CD4-positive, alpha-beta T cell treated with Interleukin-17A for 1 hour (primary cell): ENCODE data around the gene TRIM42.

ENCODE experiments used
- DNase-seq: peaks from one replicate; pipeline ENCODE4 v3.0.0-alpha.2; 2020

The TRIM42 gene

GRCh38 chr3:140677764-140678163, at the start of gene TRIM42:
Gene TRIM42, plus strand, starts transcription at chr3:140678064. Its CDS starts 166 bp downstream, at chr3:140678230.
- no peak for DNase-seq

- DNase-seq = no peak
Measured at GRCh38 chr3:140628606-140629005, 49.3 kb upstream of the TRIM42 start.

- no peak for DNase-seq
Measured at GRCh38 chr3:140629357-140630137, 48.3 kb upstream of the TRIM42 start.

GRCh38 chr3:140630366-140630765, 47.5 kb upstream of the TRIM42 start:
- no peak for DNase-seq

- DNase-seq = no peak
Measured at GRCh38 chr3:140630866-140631265, 47.0 kb upstream of the TRIM42 start.

- no peak for DNase-seq
Measured at GRCh38 chr3:140635276-140635675, 42.6 kb upstream of the TRIM42 start.

GRCh38 chr3:140636406-140637138, 41.3 kb upstream of the TRIM42 start:
- DNase-seq = no peak

- DNase-seq = no peak
Measured at GRCh38 chr3:140651287-140651686, 26.6 kb upstream of the TRIM42 start.

- DNase-seq = no peak
Measured at GRCh38 chr3:140655678-140656077, 22.2 kb upstream of the TRIM42 start.

GRCh38 chr3:140664111-140664510, 13.8 kb upstream of the TRIM42 start:
- no peak for DNase-seq

GRCh38 chr3:140682586-140682985, 4.7 kb downstream of the TRIM42 start:
- DNase-seq = no peak

- no peak for DNase-seq
Measured at GRCh38 chr3:140686128-140686527, 8.3 kb downstream of the TRIM42 start.

- DNase-seq = no peak
Measured at GRCh38 chr3:140686948-140687347, 9.1 kb downstream of the TRIM42 start.

GRCh38 chr3:140695361-140696061, 17.6 kb downstream of the TRIM42 start:
- no peak for DNase-seq

- no peak for DNase-seq
Measured at GRCh38 chr3:140699516-140700231, 21.8 kb downstream of the TRIM42 start.

- no peak for DNase-seq
Measured at GRCh38 chr3:140702281-140702680, 24.4 kb downstream of the TRIM42 start.

GRCh38 chr3:140703496-140703895, 25.6 kb downstream of the TRIM42 start:
- no peak for DNase-seq

- DNase-seq = no peak
Measured at GRCh38 chr3:140704733-140705132, 26.9 kb downstream of the TRIM42 start.

GRCh38 chr3:140705954-140706353, 28.1 kb downstream of the TRIM42 start:
- DNase-seq = no peak

GRCh38 chr3:140706360-140706759, 28.5 kb downstream of the TRIM42 start:
- DNase-seq = no peak

- no peak for DNase-seq
Measured at GRCh38 chr3:140708815-140709214, 31.0 kb downstream of the TRIM42 start.

- DNase-seq = no peak
Measured at GRCh38 chr3:140709751-140710150, 31.9 kb downstream of the TRIM42 start.
